OCI-M2 (cell line): Measurements from ENCODE around the gene PPARG.
"Not testable (repeated sequence)": the region's sequence is repeated elsewhere in the genome, so short reads cannot be mapped to it uniquely, and the experiment has no call there.

Experiments
- DNase-seq: peaks from one replicate; lab custom pipeline; 2025; ENCODE audit not compliant: unreplicated experiment; lab: John Stamatoyannopoulos, UW

Gene PPARG

DNA sequence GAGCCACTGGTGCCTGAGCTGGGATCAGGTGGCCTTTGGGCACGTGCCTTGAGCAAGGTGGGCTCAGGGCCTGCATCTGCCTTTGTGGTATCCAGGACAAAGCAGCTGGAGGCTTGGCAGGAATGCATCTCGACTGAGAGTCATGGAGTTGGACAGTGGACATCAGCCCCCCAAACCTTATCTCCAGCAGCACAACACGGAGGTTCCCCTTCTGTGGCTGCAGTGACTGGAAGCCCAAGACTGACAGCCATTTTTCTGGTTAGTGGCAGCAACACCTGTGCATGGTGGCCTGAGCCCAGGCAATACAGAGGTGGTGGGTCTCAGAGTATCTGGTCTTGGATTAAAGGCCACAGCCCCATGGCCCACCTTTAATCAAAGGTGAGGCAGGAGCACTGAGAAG lies 167.6 kb downstream of the PPARG start:
- DNase-seq: no peak

DNA sequence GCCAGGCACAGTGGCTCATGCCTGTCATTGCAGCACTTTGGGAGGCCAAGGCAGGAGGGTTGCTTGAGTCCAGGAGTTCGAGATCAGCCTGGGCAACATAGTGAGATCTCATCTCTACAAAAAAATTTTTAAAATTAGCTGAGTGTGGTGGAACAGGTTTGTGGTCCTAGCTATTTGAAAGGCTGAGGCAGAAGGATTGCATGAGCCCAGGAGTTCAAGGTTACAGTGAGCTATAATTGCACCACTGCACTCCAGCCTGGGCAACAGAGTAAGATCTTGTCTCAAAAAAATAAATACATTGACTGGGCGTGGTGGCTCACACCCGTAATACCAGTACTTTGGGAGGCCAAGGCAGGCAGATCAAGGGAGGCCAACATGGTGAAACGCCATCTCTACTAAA lies 168.5 kb downstream of the PPARG start:
- DNase-seq: not testable (repeated sequence)

DNA sequence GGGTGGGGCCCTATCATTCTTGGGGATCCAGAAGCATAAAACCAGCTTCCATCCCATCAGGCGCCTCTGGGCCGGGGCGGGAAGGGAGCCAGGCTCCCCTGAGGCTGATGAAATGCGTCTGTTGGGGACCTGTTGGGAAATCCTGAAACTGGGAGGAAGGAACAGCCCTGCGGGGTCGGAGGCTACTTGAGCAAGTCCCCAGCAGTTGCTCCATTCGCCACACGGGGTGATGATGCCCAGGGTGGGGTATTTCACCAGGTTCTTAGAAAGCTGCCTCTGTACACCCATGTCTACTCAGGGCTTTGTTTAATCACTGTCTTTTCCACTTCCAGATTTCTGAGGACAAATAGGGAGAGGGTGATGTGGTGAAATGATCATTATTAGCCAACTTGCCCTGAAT lies 170.0 kb downstream of the PPARG start:
- no peak for DNase-seq

DNA sequence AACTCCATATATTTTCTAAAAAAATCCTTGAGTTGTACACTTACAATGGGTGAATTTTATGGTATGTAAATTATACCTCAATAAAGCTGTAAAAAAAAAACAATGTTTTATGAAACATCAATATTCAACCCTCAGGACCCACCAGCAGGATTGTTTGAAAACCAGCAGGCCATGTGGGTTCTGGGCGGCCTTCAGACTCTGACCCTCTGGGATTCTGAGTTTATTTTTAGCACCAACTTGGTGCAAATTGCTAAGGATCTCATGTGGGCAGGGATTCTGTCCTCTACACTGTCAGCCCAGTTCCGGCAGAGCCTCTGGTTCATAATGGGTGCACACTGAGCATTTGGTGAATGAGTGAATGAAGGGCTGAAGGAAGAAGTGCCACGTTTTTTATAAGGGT lies 171.3 kb downstream of the PPARG start:
- DNase-seq: no peak

DNA sequence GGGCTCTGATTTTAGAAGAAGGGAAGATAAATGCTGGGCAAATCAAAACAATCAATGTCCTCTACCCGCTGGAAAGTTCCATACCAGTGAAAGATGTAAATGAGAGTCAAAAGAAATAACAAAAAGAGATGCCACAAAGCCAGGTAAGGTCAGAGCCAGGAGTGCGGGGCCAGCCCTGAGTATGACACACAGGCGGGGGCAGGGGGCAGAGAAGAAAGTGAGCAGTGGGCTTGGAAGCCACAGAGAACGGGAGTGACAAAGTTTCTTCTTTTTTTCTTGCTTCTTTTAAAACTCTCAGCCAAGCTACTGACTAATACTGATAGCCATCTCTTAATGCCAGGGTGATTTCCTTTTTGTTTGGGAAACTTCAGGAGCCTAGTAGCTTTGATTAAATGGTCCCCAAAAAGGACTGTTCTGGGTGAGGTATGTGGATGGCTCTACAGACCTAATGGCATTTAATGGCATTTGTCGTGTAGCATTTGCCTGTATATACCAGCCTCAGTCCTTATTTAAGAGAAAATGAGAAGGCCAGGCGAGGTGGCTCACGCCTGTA lies 172.3 kb downstream of the PPARG start:
- no peak for DNase-seq

DNA sequence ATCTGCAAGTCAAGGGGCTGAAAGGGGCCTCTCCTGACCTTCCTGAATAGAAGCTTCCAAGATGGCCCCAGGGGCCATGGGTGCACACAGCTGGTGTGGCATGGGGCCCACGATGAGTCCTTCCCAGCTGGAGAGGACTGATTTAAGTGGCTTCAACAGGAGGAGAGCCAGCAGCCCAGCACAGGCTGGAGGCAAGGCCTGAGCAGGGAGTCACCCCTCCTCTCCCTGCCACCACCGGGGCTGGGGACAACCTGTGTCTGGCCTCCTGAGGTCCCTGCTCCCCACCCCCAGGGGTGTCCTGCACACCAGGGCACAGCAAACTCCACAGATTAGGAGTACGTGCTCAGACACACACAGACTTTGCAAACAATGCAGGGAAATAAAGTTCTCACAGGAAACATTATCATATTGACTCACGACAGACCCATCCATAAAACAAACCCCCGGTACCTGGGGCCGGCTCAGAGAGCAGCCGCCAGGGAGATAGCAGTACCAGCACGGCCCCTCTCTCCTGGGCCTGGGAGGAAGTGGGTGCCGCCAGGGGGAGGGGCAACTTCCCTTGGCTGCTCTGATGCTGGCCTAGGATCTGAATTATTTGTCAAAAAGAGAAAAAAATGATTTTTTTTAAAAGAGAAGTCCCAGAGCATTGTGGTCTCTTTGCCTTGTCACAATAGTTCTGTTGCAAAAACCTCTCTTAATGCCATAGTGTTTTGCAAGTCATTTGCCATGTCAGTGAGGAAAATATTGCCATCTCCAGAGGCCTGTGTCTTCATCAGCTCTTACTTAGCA lies 173.5 kb downstream of the PPARG start:
- DNase-seq: no peak

GRCh38 chr3:12463686-12464085 lies 174.8 kb downstream of the PPARG start:
- no peak for DNase-seq

DNA sequence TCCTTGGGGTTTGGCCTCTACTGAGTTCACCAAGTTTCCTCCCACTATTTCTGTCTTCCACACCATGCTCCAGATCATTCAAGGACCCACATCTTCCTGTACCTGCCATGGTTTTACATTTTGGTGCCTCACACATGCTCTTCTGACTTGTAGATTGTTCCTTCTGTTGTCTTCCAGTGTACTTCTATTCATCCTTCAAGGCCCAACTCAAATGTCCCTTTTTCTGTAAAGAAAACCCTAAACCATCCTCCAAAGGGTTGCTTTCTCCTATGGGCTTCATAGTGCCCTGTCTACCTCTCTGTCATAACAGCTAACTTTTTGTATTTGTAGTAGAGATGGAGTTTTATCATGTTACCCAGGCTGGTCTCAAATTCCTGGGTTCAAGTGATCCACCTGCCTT lies 175.3 kb downstream of the PPARG start:
- no peak for DNase-seq

- no peak for DNase-seq
Measured at GRCh38 chr3:12465151-12465835, 176.4 kb downstream of the PPARG start.

DNA sequence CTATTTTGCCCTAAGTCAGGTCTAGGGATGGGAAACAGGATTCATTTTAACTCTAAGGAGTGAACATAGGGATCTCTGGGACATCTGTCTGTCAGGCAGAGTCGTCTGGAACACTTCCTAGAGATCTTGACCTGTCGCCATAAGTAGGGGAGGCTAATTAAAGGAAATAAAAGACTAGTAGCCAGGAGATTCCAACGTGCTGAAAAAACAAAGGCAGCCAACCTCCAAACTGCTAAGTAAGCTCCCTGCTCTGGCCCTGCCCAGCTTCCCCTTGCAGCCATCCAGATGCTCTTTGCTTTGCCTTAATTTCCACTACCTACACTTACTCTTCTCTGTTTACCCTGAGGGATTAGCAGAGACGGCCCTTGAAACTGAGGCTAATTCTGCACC lies 177.0 kb downstream of the PPARG start:
- DNase-seq: no peak

GRCh38 chr3:12467746-12468145 lies 178.9 kb downstream of the PPARG start:
- no peak for DNase-seq

- no peak for DNase-seq
Measured at GRCh38 chr3:12468276-12468675, 179.4 kb downstream of the PPARG start.

- no peak for DNase-seq
Measured at GRCh38 chr3:12468757-12469156, 179.9 kb downstream of the PPARG start.

DNA sequence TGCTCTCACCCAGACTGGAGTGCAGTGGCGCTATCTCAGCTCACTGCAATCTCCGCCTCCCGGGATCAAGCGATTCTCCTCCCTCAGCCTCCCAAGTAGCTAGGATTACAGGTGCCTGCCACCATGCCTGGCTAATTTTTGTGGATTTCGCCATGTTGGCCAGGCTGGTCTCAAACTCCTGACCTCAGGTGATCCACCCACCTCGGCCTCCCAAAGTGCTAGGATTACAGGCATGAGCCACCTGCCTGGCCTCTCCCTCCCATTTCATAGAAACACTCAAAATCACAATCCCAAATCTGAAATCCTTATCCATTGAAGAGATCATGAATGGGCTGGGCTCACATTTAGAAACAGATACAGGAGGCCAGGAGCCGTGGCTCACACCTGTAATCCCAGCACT lies 180.4 kb downstream of the PPARG start:
- DNase-seq: not testable (repeated sequence)

GRCh38 chr3:12470111-12470510 lies 181.2 kb downstream of the PPARG start:
- DNase-seq: no peak

GRCh38 chr3:12470680-12471079 lies 181.8 kb downstream of the PPARG start:
- DNase-seq: no peak

DNA sequence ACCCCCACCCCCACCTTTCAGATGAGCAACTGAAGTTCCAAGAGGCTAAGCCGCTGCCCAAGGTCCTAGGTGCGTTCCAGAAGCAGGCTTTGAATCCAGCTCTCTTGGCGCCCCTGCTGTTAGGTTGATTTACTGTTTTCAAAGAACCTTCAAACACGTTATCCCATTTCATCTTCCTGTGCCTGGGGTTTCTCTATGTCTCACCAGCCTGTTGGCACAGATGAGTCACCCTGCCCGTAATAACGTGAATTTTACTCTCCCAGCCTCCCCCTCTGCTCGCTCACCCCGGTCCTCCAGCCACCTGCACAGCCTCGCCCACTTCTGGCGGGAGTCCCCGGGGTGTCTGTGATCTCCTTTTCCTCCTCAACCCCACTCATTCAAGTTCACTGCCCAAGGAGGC lies 182.4 kb downstream of the PPARG start:
- no peak for DNase-seq

- no peak for DNase-seq
Measured at GRCh38 chr3:12472000-12472610, 183.2 kb downstream of the PPARG start.

- no peak for DNase-seq
Measured at GRCh38 chr3:12472796-12473195, 183.9 kb downstream of the PPARG start.

DNA sequence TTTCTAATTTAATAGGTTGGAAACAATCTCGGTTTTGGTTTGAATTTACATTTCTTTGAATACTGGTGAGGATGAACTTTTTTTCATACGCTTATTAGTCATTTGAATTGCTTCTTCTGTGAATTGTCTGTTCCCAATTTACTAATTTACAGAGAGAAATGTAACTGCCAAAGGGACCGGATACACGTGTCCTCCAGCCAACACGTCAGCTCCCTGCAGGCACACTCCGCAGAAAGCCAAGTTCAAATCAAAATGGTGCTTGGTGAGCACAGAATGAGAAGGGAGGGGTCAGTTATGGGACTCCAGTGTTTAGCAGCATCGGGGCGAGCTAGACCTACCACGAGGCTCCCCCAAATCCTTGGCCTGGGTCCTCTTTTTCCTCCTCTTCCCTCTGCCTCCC lies 184.6 kb downstream of the PPARG start:
- no peak for DNase-seq

- no peak for DNase-seq
Measured at GRCh38 chr3:12476238-12476897, 187.5 kb downstream of the PPARG start.
